Tibial nerve (tissue), 3 donors: ENCODE data around the gene TAF11L12.

Experiments used
- POLR2A ChIP-seq, 2 donors: fragments of 450-650 bp; IDR thresholded peaks; one replicate each; pipeline ENCODE4 v1.6.1; 2017; ENCODE audit warnings: antibody characterized with exemption in 2 of 2, mild to moderate bottlenecking in 2 of 2, moderate library complexity in 2 of 2
- TF ChIP-seq, protein P1 (sequence below), 5 experiments: fragments of 200-600 bp in 3 of 5; fragments of 450-650 bp in 2 of 5; sonication (generic) in 3 of 5; IDR thresholded peaks; one replicate each; pipeline ENCODE4 v1.5.1; 2016 to 2019; ENCODE audit warnings: antibody characterized with exemption in 5 of 5, mild to moderate bottlenecking in 3 of 5, moderate library complexity in 2 of 5

- TF ChIP-seq, protein P1, sequence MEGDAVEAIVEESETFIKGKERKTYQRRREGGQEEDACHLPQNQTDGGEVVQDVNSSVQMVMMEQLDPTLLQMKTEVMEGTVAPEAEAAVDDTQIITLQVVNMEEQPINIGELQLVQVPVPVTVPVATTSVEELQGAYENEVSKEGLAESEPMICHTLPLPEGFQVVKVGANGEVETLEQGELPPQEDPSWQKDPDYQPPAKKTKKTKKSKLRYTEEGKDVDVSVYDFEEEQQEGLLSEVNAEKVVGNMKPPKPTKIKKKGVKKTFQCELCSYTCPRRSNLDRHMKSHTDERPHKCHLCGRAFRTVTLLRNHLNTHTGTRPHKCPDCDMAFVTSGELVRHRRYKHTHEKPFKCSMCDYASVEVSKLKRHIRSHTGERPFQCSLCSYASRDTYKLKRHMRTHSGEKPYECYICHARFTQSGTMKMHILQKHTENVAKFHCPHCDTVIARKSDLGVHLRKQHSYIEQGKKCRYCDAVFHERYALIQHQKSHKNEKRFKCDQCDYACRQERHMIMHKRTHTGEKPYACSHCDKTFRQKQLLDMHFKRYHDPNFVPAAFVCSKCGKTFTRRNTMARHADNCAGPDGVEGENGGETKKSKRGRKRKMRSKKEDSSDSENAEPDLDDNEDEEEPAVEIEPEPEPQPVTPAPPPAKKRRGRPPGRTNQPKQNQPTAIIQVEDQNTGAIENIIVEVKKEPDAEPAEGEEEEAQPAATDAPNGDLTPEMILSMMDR (IDR thresholded peaks at IDR 0.05) = no peak
- no peak for TF ChIP-seq POLR2A (IDR thresholded peaks at IDR 0.05)
These were observed 10.4 kb downstream of the TAF11L12 start for GRCh38 chr5:17620627-17621026.
